ENCODE results near the gene TMPRSS7.

- no peak for TF ChIP-seq POLR2A (IDR thresholded peaks at IDR 0.05)
- no peak for TF ChIP-seq CTCF (IDR thresholded peaks at IDR 0.05)
These were observed 47.7 kb upstream of the TMPRSS7 start for GRCh38 chr3:111986800-111987199.

Measured in lower leg skin (tissue), 3 donors.